Panc1 (cell line): Measurements from ENCODE around the gene FBN1. TPM values are rescaled to one million over a fixed set of nuclear protein-coding genes. Genes with fewer than 3 reads are reported as not detected.

ENCODE experiments used
- ATAC-seq: fragments of 200-7000 bp; cut with Tn5 transposase; 2 replicates; pipeline ENCODE4 v1.9.1; 2020; ENCODE audit warnings: mild to moderate bottlenecking, moderate library complexity
- BruUV-seq: library from RNA; stranded (reverse); fragments of 400-500 nt; replicated peaks from 2 replicates; lab custom pipeline; 2021; lab: Mats Ljungman, UMichigan
- CTCF ChIA-PET: fragments of 300-600 bp; sonication (Branson Sonifier 250); formaldehyde crosslinking; loops from one replicate; lab custom pipeline; 2022; ENCODE audit warnings: antibody characterized with exemption; lab: Charles Lee
- POLR2A ChIA-PET: fragments of 300-600 bp; sonication (Branson Sonifier 250); formaldehyde crosslinking; loops from one replicate; lab custom pipeline; 2022; ENCODE audit warnings: antibody characterized with exemption; lab: Charles Lee
- DNase-seq: peaks from one replicate; pipeline ENCODE4 v3.0.0-alpha.2; 2010; ENCODE audit warnings: low read depth, low spot score
- H3K27ac ChIP-seq: 2 replicates; pipeline ENCODE4 v1.5.1; 2011; ENCODE audit warnings: mild to moderate bottlenecking, low read length, inconsistent platforms
- H3K27me3 ChIP-seq: fragments of 200-500 bp; sonication (Bioruptor generic); 2 replicates; pipeline ENCODE4 v1.6.0; 2014; ENCODE audit warnings: low read length, inconsistent platforms; ENCODE audit not compliant: control insufficient read depth, insufficient read depth
- H3K36me3 ChIP-seq: fragments of 200-500 bp; sonication (Bioruptor generic); 2 replicates; pipeline ENCODE4 v1.5.1; 2014; ENCODE audit warnings: inconsistent platforms, mild to moderate bottlenecking, low read length, moderate library complexity; ENCODE audit not compliant: control insufficient read depth, insufficient read depth
- H3K4me1 ChIP-seq: 2 replicates; pipeline ENCODE4 v1.5.1; 2011; ENCODE audit warnings: inconsistent platforms, mild to moderate bottlenecking, low read length, moderate library complexity; ENCODE audit not compliant: control insufficient read depth, insufficient read depth
- H3K4me3 ChIP-seq, 2 experiments: 2 replicates each; pipeline ENCODE4 v1.5.1; 2011 to 2012; ENCODE audit warnings: low read depth in 2 of 2, low read length in 2 of 2, mild to moderate bottlenecking in 2 of 2, inconsistent platforms in 1 of 2, moderate library complexity in 1 of 2
- H3K9me3 ChIP-seq: fragments of 200-500 bp; sonication (Bioruptor generic); 2 replicates; pipeline ENCODE4 v1.5.1; 2014; ENCODE audit warnings: low read depth, mild to moderate bottlenecking, inconsistent platforms, low read length, moderate library complexity; ENCODE audit not compliant: control insufficient read depth, insufficient read depth
- POLR2AphosphoS5 ChIP-seq: IDR thresholded peaks from 2 replicates; pipeline ENCODE4 v1.6.1; 2012; ENCODE audit warnings: mild to moderate bottlenecking, low read depth, low read length, moderate library complexity
- SIN3A ChIP-seq: IDR thresholded peaks from 2 replicates; pipeline ENCODE4 v1.6.1; 2012; ENCODE audit warnings: low read depth, mild to moderate bottlenecking, low read length, moderate library complexity, borderline replicate concordance; ENCODE audit not compliant: insufficient read depth
- TCF7L2 ChIP-seq: IDR thresholded peaks from 2 replicates; pipeline ENCODE4 v1.6.1; 2011; ENCODE audit warnings: mild to moderate bottlenecking, low read depth, low read length, inconsistent platforms
- in situ Hi-C: cut with HindIII; loops from 2 replicates; pipeline ENCODE4 v1.10.0; 2016; ENCODE audit warnings: low sequenced_read_pairs, low pct_unique_long_range_greater_than_20kb
- intact Hi-C: fragments of 100-400 bp; cut with micrococcal nuclease; formaldehyde crosslinking; loops from one replicate; pipeline ENCODE4 v1.10.0; 2022; ENCODE audit not compliant: unreplicated experiment
- total RNA-seq: library from RNA; stranded (reverse); gene quantifications from one replicate; pipeline ENCODE4 v1.2.1, GENCODE V29; 2021; ENCODE audit not compliant: unreplicated experiment
- TF ChIP-seq, protein P1 (sequence below), 2 experiments: IDR thresholded peaks; 2 replicates each; pipeline ENCODE4 v1.6.1; 2011 to 2012; ENCODE audit warnings: low read depth in 2 of 2, control low read depth in 1 of 2, low read length in 1 of 2, mild to moderate bottlenecking in 1 of 2, moderate library complexity in 1 of 2; ENCODE audit not compliant: insufficient read depth in 1 of 2
- TF ChIP-seq, protein P2 (sequence below): fragments of 450-650 bp; IDR thresholded peaks from 2 replicates; pipeline ENCODE4 v1.5.1; 2017; ENCODE audit warnings: mild to moderate bottlenecking

The FBN1 gene
- total RNA-seq, 1 experiment from 2014 or later, result 0.46 TPM

DNA sequence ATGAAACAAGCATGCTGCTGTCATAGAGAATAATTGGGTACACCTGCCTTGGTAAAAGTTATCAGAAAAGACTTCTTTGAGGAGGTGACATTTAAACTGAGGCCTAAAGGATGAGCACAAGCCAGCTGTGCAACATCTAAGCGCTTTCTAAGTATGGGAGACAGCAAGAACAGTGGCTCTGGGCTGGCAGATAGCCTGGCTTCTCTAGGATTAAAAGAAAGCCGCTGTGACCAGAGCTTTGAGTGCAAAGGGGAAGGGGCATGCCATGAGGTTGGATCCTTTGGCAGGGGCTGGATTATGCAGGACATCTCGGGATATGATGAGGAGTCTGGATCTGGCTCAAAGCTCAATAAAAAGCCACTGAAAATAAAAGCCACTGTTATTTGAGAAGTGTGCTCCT, 99.2 kb downstream of the FBN1 start:
- H3K36me3 ChIP-seq, result no peaks in the 10 kb centered on the region
- no peaks in the 10 kb centered on the region for H3K4me1 ChIP-seq
- no TSS peak for BruUV-seq
- no peak for ATAC-seq
- no peaks in the 10 kb centered on the region; the same call in 1 of the 2 replicates for H3K27me3 ChIP-seq
- no peak for TF ChIP-seq TCF7L2
- TF ChIP-seq SIN3A, result no peak
- TF ChIP-seq, protein P1, sequence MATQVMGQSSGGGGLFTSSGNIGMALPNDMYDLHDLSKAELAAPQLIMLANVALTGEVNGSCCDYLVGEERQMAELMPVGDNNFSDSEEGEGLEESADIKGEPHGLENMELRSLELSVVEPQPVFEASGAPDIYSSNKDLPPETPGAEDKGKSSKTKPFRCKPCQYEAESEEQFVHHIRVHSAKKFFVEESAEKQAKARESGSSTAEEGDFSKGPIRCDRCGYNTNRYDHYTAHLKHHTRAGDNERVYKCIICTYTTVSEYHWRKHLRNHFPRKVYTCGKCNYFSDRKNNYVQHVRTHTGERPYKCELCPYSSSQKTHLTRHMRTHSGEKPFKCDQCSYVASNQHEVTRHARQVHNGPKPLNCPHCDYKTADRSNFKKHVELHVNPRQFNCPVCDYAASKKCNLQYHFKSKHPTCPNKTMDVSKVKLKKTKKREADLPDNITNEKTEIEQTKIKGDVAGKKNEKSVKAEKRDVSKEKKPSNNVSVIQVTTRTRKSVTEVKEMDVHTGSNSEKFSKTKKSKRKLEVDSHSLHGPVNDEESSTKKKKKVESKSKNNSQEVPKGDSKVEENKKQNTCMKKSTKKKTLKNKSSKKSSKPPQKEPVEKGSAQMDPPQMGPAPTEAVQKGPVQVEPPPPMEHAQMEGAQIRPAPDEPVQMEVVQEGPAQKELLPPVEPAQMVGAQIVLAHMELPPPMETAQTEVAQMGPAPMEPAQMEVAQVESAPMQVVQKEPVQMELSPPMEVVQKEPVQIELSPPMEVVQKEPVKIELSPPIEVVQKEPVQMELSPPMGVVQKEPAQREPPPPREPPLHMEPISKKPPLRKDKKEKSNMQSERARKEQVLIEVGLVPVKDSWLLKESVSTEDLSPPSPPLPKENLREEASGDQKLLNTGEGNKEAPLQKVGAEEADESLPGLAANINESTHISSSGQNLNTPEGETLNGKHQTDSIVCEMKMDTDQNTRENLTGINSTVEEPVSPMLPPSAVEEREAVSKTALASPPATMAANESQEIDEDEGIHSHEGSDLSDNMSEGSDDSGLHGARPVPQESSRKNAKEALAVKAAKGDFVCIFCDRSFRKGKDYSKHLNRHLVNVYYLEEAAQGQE (IDR thresholded peaks at IDR 0.05; ENCODE audit: insufficient read depth in 1 of 2, low read depth in 2 of 2, low read length in 1 of 2), result no peak
- TF ChIP-seq, protein P2, sequence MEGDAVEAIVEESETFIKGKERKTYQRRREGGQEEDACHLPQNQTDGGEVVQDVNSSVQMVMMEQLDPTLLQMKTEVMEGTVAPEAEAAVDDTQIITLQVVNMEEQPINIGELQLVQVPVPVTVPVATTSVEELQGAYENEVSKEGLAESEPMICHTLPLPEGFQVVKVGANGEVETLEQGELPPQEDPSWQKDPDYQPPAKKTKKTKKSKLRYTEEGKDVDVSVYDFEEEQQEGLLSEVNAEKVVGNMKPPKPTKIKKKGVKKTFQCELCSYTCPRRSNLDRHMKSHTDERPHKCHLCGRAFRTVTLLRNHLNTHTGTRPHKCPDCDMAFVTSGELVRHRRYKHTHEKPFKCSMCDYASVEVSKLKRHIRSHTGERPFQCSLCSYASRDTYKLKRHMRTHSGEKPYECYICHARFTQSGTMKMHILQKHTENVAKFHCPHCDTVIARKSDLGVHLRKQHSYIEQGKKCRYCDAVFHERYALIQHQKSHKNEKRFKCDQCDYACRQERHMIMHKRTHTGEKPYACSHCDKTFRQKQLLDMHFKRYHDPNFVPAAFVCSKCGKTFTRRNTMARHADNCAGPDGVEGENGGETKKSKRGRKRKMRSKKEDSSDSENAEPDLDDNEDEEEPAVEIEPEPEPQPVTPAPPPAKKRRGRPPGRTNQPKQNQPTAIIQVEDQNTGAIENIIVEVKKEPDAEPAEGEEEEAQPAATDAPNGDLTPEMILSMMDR, result no peak
- TF ChIP-seq POLR2AphosphoS5, result no peak
- H3K27ac ChIP-seq, result no peak overlapping the region
- H3K9me3 ChIP-seq, result no peaks in the 10 kb centered on the region
- in situ Hi-C loops, result no loop called here
- intact Hi-C loops, result no loop called here
- ChIA-PET CTCF (no interaction called here), POLR2A (interaction anchor here (0.5 kb wide), 1 partner anchor 88 kb away, joined by 4 read pairs; no protein-coding TSS in a partner anchor)
- no peak overlapping the region for H3K4me3 ChIP-seq
- no peak for DNase-seq

DNA sequence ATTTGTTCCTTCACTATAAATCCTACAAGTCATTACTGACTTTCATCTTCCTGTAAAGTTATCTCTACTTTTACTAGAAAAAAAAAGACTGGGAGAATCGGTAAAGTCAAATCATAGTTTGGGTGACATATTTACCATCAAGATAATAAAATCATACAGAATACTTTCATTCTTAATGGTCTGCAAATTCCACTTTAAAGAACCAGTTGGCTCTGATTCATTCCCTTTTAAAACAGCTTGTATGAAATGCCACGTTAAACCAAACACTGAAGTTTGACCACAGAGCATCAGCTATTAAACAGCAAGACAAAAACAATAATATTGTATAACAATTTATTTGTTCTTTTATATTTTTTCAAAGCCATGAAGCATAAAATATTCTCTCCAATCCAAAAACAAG, 100.7 kb downstream of the FBN1 start:
- CTCF ChIA-PET, result no interaction called here

More for the DNA sequence above, 100.7 kb downstream of the FBN1 start:
- DNase-seq (no peak), ATAC-seq (no peak)
- Histone ChIP-seq H3K27me3 (no peaks in the 10 kb centered on the region; the same call in 1 of the 2 replicates), H3K4me1 (no peaks in the 10 kb centered on the region), H3K27ac (no peak overlapping the region), H3K9me3 (no peaks in the 10 kb centered on the region), H3K36me3 (no peaks in the 10 kb centered on the region), H3K4me3 (no peak overlapping the region)
- in situ Hi-C loops (no loop called here), intact Hi-C loops (no loop called here)
- POLR2A ChIA-PET, result no interaction called here
- BruUV-seq, result no TSS peak
- no peak for TF ChIP-seq POLR2AphosphoS5
- TF ChIP-seq, protein P2, result no peak
- no peak for TF ChIP-seq TCF7L2
- TF ChIP-seq SIN3A, result no peak
- TF ChIP-seq, protein P1 (IDR thresholded peaks at IDR 0.05; ENCODE audit: insufficient read depth in 1 of 2, low read depth in 2 of 2, low read length in 1 of 2), result no peak
